Sciatic nerve (tissue), 2 donors: ENCODE results near the gene WDR20. TPM values are rescaled to one million over a fixed set of nuclear protein-coding genes. Genes with fewer than 3 reads are reported as not detected.
A peak's percentile ranks its signal among the peaks of the same experiment; 100 is the strongest.

Source experiments
- ATAC-seq: fragments of 200-7000 bp; cut with Tn5 transposase; one replicate; pipeline ENCODE4 v1.9.1; 2020; ENCODE audit warnings: mild to moderate bottlenecking, moderate library complexity
- DNase-seq: peaks from one replicate; pipeline ENCODE4 v3.0.0-alpha.2; 2020; ENCODE audit warnings: low spot score
- intact Hi-C: fragments of 100-400 bp; cut with DNase I; formaldehyde crosslinking; loops from one replicate; pipeline ENCODE4 v1.14.2; 2022
- total RNA-seq: library from RNA; stranded (reverse); fragmentation: NEBNext Ultra II Directional; extraction: Animal tissue kit (Norgen Biotek cat#: 25700); gene quantifications from one replicate; pipeline ENCODE4 v1.2.1, GENCODE V29; 2021
- donor health status: DM: no; HTN: no; CAD: no.
- donor health status: DM: no; HTN: no; CAD: no.

Gene WDR20
- total RNA-seq, 1 donor from 2014 or later: 39.6 TPM

DNA sequence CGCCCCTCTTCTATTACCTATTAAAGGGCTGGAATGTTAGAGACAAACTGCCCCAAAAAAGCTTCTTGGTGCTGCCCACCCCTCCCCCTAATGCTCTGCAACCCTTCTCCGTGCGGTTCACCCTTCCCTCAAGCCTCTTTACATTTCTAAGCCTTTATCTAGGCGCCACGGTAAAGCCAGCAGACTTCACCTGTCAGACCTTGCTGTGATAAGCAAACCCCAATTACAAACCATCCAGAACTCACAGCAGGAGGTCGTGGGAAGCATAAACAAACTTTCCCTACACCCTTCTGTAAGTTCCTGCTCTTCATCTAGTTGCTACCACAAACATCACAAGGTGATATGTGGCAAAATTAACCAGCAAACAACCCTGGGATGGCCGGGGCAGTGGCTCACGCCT, 108.4 kb downstream of the WDR20 start:
- intact Hi-C loops: no loop called here
- ATAC-seq: no peak
- no peak for DNase-seq

DNA sequence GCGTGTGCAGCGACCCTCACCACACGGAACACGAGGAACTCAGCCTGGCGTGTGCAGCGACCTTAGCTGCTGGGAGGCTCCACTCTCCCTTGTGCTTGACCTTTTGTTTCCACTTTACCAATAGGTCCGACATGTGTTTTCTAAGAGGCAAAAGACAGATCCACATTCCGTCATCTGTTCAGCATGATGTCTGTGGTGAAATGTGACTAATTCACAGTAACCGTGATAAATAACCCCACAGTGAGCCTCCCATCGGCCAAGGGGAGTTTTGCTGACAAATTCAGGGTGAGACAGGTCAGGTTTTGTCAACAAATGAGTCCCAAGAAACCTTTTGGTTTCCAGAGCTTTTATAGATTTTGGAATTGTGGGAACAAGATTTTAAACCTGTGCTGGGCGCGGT, 109.3 kb downstream of the WDR20 start:
- intact Hi-C loops: no loop called here
- no peak for DNase-seq
- no peak for ATAC-seq

DNA sequence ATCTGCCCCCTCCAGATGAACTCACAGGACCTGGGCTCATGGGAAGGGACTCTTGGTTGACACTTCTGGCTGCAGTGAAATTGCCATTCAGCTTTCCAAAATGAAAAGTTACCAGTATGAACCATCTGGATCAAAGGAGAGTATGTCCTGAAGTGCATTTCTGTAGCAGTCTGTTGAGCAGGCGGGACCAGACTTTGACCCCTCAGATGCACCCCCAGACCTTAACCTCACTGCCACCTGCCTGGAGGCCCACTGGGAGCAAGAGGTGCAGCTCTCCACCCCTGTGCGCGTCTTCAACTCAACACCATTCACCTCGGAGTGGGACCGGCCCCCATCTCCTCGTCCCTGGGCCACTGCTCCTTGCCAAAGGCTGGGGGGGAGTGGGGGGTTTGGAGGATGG, 110.3 kb downstream of the WDR20 start:
- DNase-seq: no peak
- no peak for ATAC-seq
- intact Hi-C loops: no loop called here

DNA sequence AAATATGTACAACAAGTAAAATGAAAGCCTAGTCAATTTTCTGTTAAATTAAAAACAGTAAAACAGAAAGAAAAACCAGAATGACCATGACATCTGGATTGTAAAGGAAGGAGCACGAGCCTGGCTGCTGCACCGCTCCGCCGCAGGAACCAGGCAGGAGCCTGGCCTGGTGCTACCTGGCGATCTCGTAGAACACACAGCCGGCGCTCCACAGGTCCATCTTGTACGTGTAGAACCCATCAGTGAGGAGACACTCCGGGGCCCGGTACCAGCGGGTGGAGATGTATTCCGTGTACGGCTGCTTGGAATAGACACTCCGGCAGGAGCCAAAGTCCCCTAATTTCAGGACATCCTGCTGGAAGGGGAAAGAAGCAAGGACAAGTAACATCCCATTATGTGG, 110.9 kb downstream of the WDR20 start:
- no peak for ATAC-seq
- DNase-seq: no peak
- intact Hi-C loops: no loop called here

DNA sequence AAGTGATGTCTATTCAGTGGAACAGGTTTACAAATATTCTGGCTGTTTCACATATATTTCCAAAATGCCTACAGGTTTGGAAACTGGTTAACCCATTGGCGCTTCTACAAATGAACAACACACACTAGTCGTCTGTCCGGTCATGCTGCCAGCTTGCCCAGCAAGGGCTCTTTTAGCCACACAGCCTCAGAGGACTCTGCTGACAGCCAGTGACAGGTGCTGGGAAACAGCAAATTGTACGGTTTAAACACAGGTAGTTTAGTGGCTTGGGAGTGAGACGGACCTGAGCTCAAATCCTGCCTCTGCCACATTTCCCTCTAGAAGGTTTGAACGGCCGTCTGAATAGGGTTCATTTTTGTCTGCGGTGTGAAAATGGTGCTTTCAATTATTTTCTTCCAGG, 111.5 kb downstream of the WDR20 start:
- intact Hi-C loops: no loop called here

DNA sequence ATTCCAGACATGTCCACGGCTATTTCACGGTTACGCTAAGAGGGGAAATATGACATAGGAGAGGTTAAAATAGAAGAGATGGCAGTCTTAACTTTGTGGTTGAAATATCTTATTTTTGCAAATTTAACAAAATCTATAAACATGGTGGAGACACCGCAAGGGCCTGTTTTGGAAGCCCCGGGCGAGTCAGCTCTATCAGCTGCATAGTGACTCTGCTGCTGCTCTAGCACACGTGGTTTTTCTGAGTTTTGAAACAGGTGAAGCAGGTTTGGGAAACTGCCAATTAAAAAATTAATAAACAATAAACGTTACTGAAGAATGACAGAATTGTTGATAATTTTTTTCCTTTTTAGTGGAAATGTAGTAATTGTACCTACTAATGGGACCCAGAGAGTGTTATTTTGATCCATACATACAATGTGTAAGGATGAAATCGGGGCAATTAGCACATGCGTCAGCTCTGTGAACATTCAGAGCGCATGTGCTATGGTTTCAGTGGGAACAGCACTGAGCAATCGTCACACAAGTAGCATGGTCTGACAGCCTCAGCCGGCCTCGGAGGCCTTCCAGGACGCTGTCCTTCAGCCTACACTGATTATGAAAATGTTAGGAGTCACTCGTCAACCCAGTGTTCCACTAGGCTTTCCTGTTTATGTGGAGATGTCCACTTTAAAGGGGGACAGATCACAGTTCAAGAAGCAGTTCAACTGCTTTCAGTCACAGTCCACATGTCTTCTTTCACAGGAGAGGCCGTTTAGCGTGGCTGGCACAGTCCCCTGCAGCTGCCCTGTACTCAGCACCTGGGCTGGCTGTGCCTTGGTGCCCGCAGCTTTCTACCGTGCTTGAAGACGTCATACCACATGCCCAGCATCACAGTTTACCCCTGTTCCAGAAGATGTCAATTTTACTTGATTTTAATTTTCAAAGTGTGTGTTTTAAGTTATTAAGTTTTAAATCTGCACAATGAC, 113.4 kb downstream of the WDR20 start:
- ATAC-seq (no peak), DNase-seq (no peak)
- intact Hi-C loops: no loop called here

More for the DNA sequence above, 111.5 kb downstream of the WDR20 start:
- ATAC-seq (no peak), DNase-seq (no peak)

DNA sequence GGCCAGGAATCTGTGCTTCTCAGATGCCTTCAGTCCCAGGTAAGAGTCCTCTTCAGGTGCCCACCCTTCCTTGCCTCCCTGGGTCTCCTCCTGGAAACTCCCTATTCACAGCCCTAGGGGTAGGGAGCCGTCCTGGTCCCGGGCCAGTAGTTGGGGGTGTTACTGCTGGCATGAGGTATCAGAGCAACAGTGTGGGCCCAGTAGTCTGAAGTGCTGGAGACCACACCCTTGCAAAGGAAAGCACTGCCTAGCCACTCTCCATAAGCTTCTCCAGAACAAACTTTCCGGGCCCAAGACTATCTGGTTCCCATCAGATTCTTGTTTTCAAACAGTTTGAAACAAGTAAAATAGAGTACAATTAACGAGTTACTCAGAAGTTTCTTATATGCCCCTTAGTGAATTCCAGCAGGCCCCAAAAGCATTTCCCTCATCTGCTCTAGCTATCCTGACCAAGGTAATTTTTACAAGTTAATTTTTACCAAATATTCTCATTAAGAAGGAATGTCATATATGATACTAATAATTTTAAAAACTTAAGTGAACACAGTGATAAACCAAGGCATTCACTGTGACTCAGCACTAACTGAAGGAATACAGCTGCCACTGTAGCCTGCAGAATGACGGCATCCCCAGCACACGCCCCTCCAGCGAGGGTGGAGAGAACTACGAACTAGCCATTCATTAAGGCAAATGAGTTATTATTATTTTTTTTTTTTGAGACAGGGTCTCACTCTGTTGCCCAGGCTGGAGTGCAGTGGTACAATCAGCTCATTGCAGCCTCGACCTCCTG, 115.9 kb downstream of the WDR20 start:
- ATAC-seq (peak; percentile 74), DNase-seq (no peak)
- intact Hi-C loops: no loop called here

DNA sequence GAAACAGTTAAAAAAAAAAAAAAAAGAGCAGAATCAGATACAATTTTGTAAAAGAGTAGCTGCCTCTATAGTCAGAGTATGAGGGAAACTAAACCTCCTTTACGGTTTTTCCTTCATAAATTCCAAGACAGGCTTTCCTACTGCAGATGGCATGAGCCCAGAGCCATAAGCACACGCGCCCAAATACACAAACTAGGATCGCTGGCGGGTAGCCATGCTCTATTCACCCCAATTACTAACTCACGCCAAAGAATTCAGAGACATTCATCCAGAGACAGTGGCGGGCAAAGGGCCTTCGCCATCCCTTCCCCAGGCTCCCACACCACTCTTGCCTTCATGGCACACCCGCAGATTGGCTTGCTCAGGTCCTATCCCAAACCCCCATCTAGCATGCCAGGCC, 117.0 kb downstream of the WDR20 start:
- intact Hi-C loops: no loop called here
- DNase-seq (no peak), ATAC-seq (no peak)

DNA sequence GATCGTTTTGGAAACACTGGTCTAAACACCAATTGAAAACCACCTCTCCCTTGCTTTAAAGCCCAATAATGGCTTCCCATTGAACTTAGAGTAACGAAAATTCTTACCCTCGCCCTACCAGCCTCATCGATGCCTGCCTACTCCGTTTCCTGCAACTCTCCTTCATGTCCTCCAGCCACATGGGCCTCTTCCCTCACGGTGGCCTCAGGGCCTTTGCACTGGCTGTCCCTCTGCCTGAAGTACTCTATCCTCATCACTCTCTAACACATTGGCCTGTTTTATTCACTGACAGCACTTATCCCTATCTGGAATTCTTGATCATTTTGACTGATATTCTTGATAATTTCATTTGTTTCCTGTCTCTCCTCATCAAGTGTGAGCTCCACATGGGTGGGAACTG, 118.4 kb downstream of the WDR20 start:
- intact Hi-C loops: no loop called here
- ATAC-seq (no peak), DNase-seq (no peak)

Other genes starting within 250 kb of the WDR20 start
- 496 TPM for gene DYNC1H1, start 175.3 kb upstream of the WDR20 start, total RNA-seq
- gene HSP90AA1, start 52.9 kb upstream of the WDR20 start, total RNA-seq: 325 TPM
- gene MOK, start 165.3 kb downstream of the WDR20 start, total RNA-seq: 24.4 TPM
- gene ZNF839, start 179.8 kb downstream of the WDR20 start, total RNA-seq: 13.8 TPM
- 28.1 TPM for gene CINP, start 223.0 kb downstream of the WDR20 start, total RNA-seq
- 36.1 TPM for gene TECPR2, start 223.0 kb downstream of the WDR20 start, total RNA-seq